BJ (cell line): Measurements from ENCODE around the gene NUAK1. TPM values are rescaled to one million over a fixed set of nuclear protein-coding genes. Genes with fewer than 3 reads are reported as not detected.

ENCODE experiments used
- CTCF ChIA-PET: fragments of 350-600 bp; formaldehyde crosslinking; extraction: SDS; loops from one replicate; lab custom pipeline; 2021; ENCODE audit warnings: antibody characterized with exemption, inconsistent platforms; lab: Yijun Ruan, JAX
- POLR2A ChIA-PET: fragments of 300-600 bp; sonication (Branson Sonifier 250); formaldehyde crosslinking; extraction: SDS; loops from one replicate; lab custom pipeline; 2021; ENCODE audit warnings: antibody characterized with exemption; lab: Charles Lee
- DNase-seq: peaks from one replicate; pipeline ENCODE4 v3.0.0-alpha.2; 2011; ENCODE audit warnings: low read depth
- H3K27me3 ChIP-seq: 2 replicates; pipeline ENCODE4 v1.6.0; 2011; ENCODE audit warnings: low read length; ENCODE audit not compliant: control insufficient read depth, insufficient read depth
- H3K36me3 ChIP-seq: 2 replicates; pipeline ENCODE4 v1.5.1; 2011; ENCODE audit warnings: low read length; ENCODE audit not compliant: control insufficient read depth, insufficient read depth
- H3K4me3 ChIP-seq: 2 replicates; pipeline ENCODE4 v1.5.1; 2011; ENCODE audit warnings: low read depth, mild to moderate bottlenecking, control low read depth, low read length
- polyA plus RNA-seq: library from polyadenylated mRNA; depleted of rRNA; stranded (reverse); fragments of >200 nt; gene quantifications from 2 replicates; pipeline ENCODE4 v1.2.3, GENCODE V29; 2011
- TF ChIP-seq, protein P1 (sequence below): IDR thresholded peaks from 2 replicates; pipeline ENCODE4 v1.5.1; 2011; ENCODE audit warnings: low read depth, mild to moderate bottlenecking, control low read depth, inconsistent platforms, low read length, moderate library complexity; ENCODE audit not compliant: insufficient read depth

Gene NUAK1
- polyA plus RNA-seq, 1 experiment: 37.0 TPM

DNA sequence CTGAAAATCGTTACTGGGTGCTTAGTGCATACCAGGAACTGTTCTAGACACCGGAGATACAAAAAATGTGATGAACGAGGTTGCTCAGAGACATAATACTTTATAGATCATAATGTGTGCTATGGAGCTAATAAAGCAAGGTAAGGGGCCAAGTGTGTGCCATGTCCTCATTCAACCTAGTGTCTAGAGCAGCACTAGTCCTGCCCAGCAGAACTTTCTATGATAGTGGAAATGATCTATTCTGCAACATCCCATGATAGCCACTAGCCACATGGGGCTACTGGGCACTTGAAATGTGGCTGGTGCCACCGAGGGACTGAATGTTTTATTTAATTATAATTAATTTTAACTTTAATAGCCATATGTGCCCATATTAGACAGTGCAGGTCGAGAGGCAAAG lies 15.6 kb downstream of the NUAK1 start:
- 0 out of 2 replicates have a peak, but pooled peaks cover 1% of the 10 kb centered on the region for H3K36me3 ChIP-seq
- TF ChIP-seq, protein P1, sequence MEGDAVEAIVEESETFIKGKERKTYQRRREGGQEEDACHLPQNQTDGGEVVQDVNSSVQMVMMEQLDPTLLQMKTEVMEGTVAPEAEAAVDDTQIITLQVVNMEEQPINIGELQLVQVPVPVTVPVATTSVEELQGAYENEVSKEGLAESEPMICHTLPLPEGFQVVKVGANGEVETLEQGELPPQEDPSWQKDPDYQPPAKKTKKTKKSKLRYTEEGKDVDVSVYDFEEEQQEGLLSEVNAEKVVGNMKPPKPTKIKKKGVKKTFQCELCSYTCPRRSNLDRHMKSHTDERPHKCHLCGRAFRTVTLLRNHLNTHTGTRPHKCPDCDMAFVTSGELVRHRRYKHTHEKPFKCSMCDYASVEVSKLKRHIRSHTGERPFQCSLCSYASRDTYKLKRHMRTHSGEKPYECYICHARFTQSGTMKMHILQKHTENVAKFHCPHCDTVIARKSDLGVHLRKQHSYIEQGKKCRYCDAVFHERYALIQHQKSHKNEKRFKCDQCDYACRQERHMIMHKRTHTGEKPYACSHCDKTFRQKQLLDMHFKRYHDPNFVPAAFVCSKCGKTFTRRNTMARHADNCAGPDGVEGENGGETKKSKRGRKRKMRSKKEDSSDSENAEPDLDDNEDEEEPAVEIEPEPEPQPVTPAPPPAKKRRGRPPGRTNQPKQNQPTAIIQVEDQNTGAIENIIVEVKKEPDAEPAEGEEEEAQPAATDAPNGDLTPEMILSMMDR: no peak
- POLR2A ChIA-PET: no interaction called here
- CTCF ChIA-PET: interaction anchor here (1.1 to 3.5 kb wide), 4 partner anchors 11 to 44 kb away, joined by 3 to 12 read pairs (median 4); no protein-coding TSS in a partner anchor
- DNase-seq: no peak
- no peak overlapping the region for H3K4me3 ChIP-seq
- no peaks in the 10 kb centered on the region for H3K27me3 ChIP-seq

DNA sequence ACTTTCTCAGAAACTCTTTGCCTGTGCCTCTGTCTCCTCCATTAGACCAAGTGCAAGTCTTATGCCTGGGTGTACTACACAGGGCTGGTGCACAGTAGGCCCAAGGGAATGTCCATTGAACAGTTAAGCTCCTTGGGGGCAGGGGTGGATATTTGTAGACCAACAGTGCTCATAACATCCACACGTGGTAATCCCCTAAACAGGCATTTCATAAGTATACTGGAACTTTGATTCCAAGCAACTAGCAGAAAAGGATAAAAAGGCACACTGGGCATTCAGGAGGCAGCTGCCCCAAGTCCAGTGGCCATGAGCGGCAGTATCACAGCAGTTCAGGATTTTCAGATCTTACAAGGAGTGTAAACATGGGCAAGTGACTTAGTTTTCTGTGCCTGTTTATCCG lies 16.8 kb downstream of the NUAK1 start:
- Histone ChIP-seq H3K4me3 (no peak overlapping the region), H3K36me3 (no peaks in the 10 kb centered on the region), H3K27me3 (no peaks in the 10 kb centered on the region)
- ChIA-PET CTCF (interaction anchor here (1.2 to 3.5 kb wide), 3 partner anchors 14 to 309 kb away, joined by 3 to 12 read pairs (median 4); no protein-coding TSS in a partner anchor), POLR2A (no interaction called here)
- DNase-seq: no peak
- TF ChIP-seq, protein P1: no peak

DNA sequence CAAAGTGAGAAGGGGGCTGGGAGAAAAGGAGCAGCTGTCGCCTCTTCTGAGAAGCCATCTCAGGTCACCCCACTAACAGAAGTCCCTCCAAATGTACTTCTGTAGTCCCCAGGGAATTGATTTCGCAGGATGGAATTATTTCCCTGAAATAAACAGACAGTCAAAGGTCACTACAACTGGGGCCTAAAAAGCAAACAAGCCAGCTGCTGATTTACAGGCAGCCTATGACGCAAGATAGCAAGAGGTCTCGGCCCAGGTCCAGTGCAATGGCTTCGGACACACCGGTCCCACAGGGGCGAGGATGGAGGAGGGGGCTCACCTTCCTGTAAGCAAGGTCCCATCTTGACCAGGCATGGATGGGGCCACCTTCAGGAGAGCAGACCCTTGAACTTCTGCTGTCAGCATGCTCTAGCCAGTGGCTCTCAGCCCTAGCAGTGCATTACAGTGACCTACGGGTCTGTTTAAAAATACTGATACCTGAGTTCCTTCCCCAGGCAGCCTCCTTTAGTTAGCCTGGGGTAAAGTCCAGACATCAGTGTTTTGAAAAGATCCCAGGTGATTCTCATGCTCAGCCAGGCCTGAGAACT lies 18.1 kb downstream of the NUAK1 start:
- Histone ChIP-seq H3K27me3 (no peaks in the 10 kb centered on the region), H3K4me3 (no peak overlapping the region), H3K36me3 (0 out of 2 replicates have a peak, but pooled peaks cover under 1% of the 10 kb centered on the region)
- no peak for DNase-seq
- POLR2A ChIA-PET: no interaction called here
- CTCF ChIA-PET: interaction anchor here (1.4 kb wide), 1 partner anchor 8 kb away, joined by 5 read pairs; no protein-coding TSS in a partner anchor
- TF ChIP-seq, protein P1: no peak

DNA sequence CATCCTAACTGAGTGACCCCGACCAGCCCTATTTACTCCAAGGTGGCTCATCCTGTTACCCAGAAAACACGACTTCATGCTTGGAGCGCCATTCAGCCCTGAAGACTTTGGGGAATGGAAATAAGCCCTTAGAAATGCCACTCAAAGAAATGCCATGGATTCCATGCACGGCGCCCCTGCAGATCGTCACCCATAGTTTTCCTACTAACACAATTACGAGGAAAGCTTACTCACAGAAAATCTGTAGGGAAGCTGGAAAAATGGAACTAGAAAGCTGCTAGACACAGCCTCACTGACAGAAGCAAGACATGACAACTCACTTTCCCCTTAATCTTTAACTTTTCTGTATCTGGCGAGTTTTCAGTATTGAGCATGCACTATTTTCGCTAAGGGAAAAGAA lies 19.5 kb downstream of the NUAK1 start:
- Histone ChIP-seq H3K36me3 (0 out of 2 replicates have a peak, but pooled peaks cover 1% of the 10 kb centered on the region), H3K4me3 (no peak overlapping the region), H3K27me3 (no peaks in the 10 kb centered on the region)
- POLR2A ChIA-PET: interaction anchor here (0.5 kb wide), 1 partner anchor 38 kb away, joined by 3 read pairs; no protein-coding TSS in a partner anchor
- TF ChIP-seq, protein P1: no peak
- no peak for DNase-seq
- CTCF ChIA-PET: interaction anchor here (1.7 to 1.9 kb wide), 2 partner anchors 10 to 12 kb away, joined by 5 to 7 read pairs; no protein-coding TSS in a partner anchor

DNA sequence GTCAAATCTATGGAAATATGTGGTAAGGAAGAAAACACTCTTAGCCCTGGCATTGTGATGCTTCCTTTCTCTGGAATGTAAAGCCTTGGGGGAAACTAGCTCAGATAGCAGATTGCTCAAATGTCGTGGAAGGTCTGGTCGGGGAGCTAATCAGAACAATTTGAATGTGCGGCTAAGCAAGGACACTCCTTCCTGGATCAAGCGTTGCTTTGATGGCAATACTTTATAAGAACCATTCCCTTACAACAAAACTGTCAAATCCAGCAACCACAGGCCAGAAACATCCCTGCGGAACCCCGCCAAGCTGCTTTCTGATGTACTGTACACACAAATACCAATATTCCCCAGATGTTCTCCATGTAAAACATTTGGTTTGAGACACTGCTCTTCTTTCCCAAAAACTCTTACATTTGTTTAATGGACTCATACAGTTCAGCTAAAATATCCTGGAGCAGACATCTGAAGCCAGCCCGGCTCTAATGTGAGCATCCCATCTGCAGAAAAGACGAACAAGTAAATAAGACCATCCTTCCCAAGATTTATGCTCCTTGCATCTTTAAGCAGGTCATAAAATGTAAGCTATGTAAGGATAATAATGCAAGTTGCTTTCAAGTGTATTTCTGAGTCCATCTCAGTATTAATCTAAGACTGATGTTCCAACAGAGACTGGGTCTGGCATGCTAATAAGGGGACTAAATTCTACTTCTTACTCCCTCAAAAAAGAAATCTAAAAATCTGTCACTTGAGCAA lies 20.2 kb downstream of the NUAK1 start:
- Histone ChIP-seq H3K27me3 (no peaks in the 10 kb centered on the region), H3K4me3 (no peak overlapping the region), H3K36me3 (0 out of 2 replicates have a peak, but pooled peaks cover 1% of the 10 kb centered on the region)
- TF ChIP-seq, protein P1: no peak
- DNase-seq: no peak
- ChIA-PET CTCF (interaction anchor here (0.8 to 1.9 kb wide), 5 partner anchors 9 to 414 kb away, joined by 3 to 7 read pairs (median 3); no protein-coding TSS in a partner anchor), POLR2A (no interaction called here)
